Epithelial cell of proximal tubule (primary cell): Measurements from ENCODE around the gene EFCC1. TPM values are rescaled to one million over a fixed set of nuclear protein-coding genes. Genes with fewer than 3 reads are reported as not detected.

ENCODE experiments used
- DNase-seq: peaks from one replicate; pipeline ENCODE4 v3.0.0-alpha.2; 2011; ENCODE audit warnings: low read depth
- H3K4me3 ChIP-seq: 2 replicates; pipeline ENCODE4 v1.5.1; 2011; ENCODE audit warnings: low read depth, mild to moderate bottlenecking, low read length
- CTCF ChIP-seq: conservative IDR thresholded peaks from 2 replicates; pipeline ENCODE4 v1.5.1; 2012; ENCODE audit warnings: low read depth, mild to moderate bottlenecking, low read length
- total RNA-seq: library from RNA; depleted of rRNA; stranded (reverse); fragments of >200 nt; gene quantifications from 2 replicates; pipeline ENCODE4 v1.2.3, GENCODE V29; 2015

EFCC1 gene
- total RNA-seq, 1 donor from 2014 or later: not detected

- H3K4me3 ChIP-seq: no peak overlapping the region
- no peak for TF ChIP-seq CTCF
- DNase-seq: no peak
These were observed 6.2 kb upstream of the EFCC1 start for GRCh38 chr3:128994581-128995546.

- TF ChIP-seq CTCF: no peak
- DNase-seq: no peak
- no peak overlapping the region for H3K4me3 ChIP-seq
These were observed 5.4 kb upstream of the EFCC1 start for GRCh38 chr3:128995737-128996136.

GRCh38 chr3:128996200-128996599 is 4.9 kb upstream of the EFCC1 start:
- no peak for TF ChIP-seq CTCF
- H3K4me3 ChIP-seq: no peak overlapping the region
- no peak for DNase-seq

- no peak overlapping the region for H3K4me3 ChIP-seq
- no peak for DNase-seq
- no peak for TF ChIP-seq CTCF
These were observed 4.4 kb upstream of the EFCC1 start for GRCh38 chr3:128996726-128997125.

- H3K4me3 ChIP-seq: no peak overlapping the region
- DNase-seq: no peak
- TF ChIP-seq CTCF: no peak
These were observed 3.5 kb upstream of the EFCC1 start for GRCh38 chr3:128997486-128998133.

- no peak overlapping the region for H3K4me3 ChIP-seq
- no peak for TF ChIP-seq CTCF
- no peak for DNase-seq
These were observed 2.5 kb upstream of the EFCC1 start for GRCh38 chr3:128998561-128998960.

- DNase-seq: no peak
- H3K4me3 ChIP-seq: no peak overlapping the region
- TF ChIP-seq CTCF: no peak
These were observed 2.0 kb upstream of the EFCC1 start for GRCh38 chr3:128999102-128999501.
